ENCODE measurements around the gene FGFRL1. TPM values are rescaled to one million over a fixed set of nuclear protein-coding genes. Genes with fewer than 3 reads are reported as not detected.

Gene FGFRL1
- total and polyA plus RNA-seq, 2 experiments from 2014 or later: 22.9 to 40.7 TPM

GRCh38 chr4:1030559-1030958 is 19.1 kb downstream of the FGFRL1 start:
- Histone ChIP-seq H3K27me3 (no peaks in the 10 kb centered on the region), H3K9me3 (ENCODE audit: low read depth) (no peaks in the 10 kb centered on the region), H3K27ac (no peak overlapping the region), H3K36me3 (no peaks in the 10 kb centered on the region), H3K4me1 (ENCODE audit: low read depth) (peaks cover 14% of the 10 kb centered on the region), H3K4me3 (no peak overlapping the region)
- TF ChIP-seq, protein P1, sequence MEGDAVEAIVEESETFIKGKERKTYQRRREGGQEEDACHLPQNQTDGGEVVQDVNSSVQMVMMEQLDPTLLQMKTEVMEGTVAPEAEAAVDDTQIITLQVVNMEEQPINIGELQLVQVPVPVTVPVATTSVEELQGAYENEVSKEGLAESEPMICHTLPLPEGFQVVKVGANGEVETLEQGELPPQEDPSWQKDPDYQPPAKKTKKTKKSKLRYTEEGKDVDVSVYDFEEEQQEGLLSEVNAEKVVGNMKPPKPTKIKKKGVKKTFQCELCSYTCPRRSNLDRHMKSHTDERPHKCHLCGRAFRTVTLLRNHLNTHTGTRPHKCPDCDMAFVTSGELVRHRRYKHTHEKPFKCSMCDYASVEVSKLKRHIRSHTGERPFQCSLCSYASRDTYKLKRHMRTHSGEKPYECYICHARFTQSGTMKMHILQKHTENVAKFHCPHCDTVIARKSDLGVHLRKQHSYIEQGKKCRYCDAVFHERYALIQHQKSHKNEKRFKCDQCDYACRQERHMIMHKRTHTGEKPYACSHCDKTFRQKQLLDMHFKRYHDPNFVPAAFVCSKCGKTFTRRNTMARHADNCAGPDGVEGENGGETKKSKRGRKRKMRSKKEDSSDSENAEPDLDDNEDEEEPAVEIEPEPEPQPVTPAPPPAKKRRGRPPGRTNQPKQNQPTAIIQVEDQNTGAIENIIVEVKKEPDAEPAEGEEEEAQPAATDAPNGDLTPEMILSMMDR (IDR thresholded peaks at IDR 0.05; ENCODE audit: low read depth, low read length): no peak
- DNase-seq (ENCODE audit: low read depth in 1 of 2, low spot score in 1 of 2): no peak

- no peaks in the 10 kb centered on the region for H3K9me3 ChIP-seq (ENCODE audit: low read depth)
- DNase-seq (ENCODE audit: low read depth in 1 of 2, low spot score in 1 of 2): no peak
- TF ChIP-seq, protein P1 (IDR thresholded peaks at IDR 0.05; ENCODE audit: low read depth, low read length): no peak
- peaks cover 12% of the 10 kb centered on the region for H3K4me1 ChIP-seq (ENCODE audit: low read depth)
- no peaks in the 10 kb centered on the region for H3K36me3 ChIP-seq
- H3K4me3 ChIP-seq: no peak overlapping the region
- no peak overlapping the region for H3K27ac ChIP-seq
- no peaks in the 10 kb centered on the region for H3K27me3 ChIP-seq
Observed at GRCh38 chr4:1031346-1031745, 19.9 kb downstream of the FGFRL1 start.

GRCh38 chr4:1031956-1032795 is 20.8 kb downstream of the FGFRL1 start:
- H3K36me3 ChIP-seq: no peaks in the 10 kb centered on the region
- no peaks in the 10 kb centered on the region for H3K9me3 ChIP-seq (ENCODE audit: low read depth)
- H3K27ac ChIP-seq: no peak overlapping the region
- peaks cover 10% of the 10 kb centered on the region for H3K4me1 ChIP-seq (ENCODE audit: low read depth)
- TF ChIP-seq, protein P1 (IDR thresholded peaks at IDR 0.05; ENCODE audit: low read depth, low read length): no peak
- H3K27me3 ChIP-seq: no peaks in the 10 kb centered on the region
- H3K4me3 ChIP-seq: no peak overlapping the region
- no peak for DNase-seq (ENCODE audit: low read depth in 1 of 2, low spot score in 1 of 2)

- TF ChIP-seq, protein P1 (IDR thresholded peaks at IDR 0.05; ENCODE audit: low read depth, low read length): no peak
- Histone ChIP-seq H3K4me1 (ENCODE audit: low read depth) (peaks cover 6% of the 10 kb centered on the region), H3K36me3 (no peaks in the 10 kb centered on the region), H3K9me3 (ENCODE audit: low read depth) (no peaks in the 10 kb centered on the region), H3K27ac (no peak overlapping the region), H3K4me3 (no peak overlapping the region), H3K27me3 (no peaks in the 10 kb centered on the region)
- no peak for DNase-seq (ENCODE audit: low read depth in 1 of 2, low spot score in 1 of 2)
Observed at GRCh38 chr4:1032861-1033260, 21.4 kb downstream of the FGFRL1 start.

DNA sequence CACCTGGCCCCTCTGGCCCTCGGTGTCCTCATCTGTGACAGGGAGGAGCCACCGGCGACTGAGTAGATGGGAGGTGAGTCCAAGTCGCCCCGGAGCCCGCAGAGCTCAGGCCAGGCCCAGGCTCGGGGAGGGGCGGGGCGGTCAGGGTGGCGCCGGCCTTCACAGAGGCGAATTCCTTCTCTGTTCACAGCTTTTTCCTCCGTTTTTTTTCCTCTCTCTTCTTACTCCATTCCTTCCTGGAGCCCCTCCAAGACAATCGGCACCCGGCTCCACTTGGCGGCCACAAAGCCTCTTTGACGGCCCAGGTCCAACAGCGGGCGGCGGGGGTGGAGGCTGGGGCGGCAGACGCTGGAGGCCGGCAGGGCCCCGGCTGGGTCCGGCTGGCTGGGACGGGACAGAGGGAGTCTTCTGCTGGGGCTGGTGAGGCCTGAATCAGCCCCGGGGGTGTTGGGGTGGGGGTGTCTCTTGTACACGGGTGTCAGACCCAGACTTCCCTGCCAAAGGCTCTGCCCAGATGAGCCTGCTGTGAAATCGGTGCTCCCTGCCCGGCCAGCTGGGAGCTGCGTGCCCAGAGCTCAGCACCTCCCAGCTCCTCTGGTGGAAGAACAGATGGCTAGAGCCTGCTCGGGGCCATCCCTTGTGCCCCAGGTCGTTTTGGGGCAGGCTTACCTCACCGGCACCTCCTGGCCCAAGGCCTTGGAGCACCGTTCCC is 22.6 kb downstream of the FGFRL1 start:
- peaks cover 3% of the 10 kb centered on the region for H3K4me1 ChIP-seq (ENCODE audit: low read depth)

More for the DNA sequence above, 22.6 kb downstream of the FGFRL1 start:
- DNase-seq (ENCODE audit: low read depth in 1 of 2, low spot score in 1 of 2): peak in 1 of 2 donors; percentile 93
- no peaks in the 10 kb centered on the region for H3K36me3 ChIP-seq
- H3K27me3 ChIP-seq: no peaks in the 10 kb centered on the region
- no peak overlapping the region for H3K4me3 ChIP-seq
- no peaks in the 10 kb centered on the region for H3K9me3 ChIP-seq (ENCODE audit: low read depth)
- H3K27ac ChIP-seq: no peak overlapping the region
- TF ChIP-seq, protein P1 (IDR thresholded peaks at IDR 0.05; ENCODE audit: low read depth, low read length): no peak
